Epithelial cell of proximal tubule (primary cell): ENCODE data around the gene SH3BP2. TPM values are rescaled to one million over a fixed set of nuclear protein-coding genes. Genes with fewer than 3 reads are reported as not detected.

Source experiments
- DNase-seq: peaks from one replicate; pipeline ENCODE4 v3.0.0-alpha.2; 2011; ENCODE audit warnings: low read depth
- H3K4me3 ChIP-seq: 2 replicates; pipeline ENCODE4 v1.5.1; 2011; ENCODE audit warnings: low read depth, mild to moderate bottlenecking, low read length
- CTCF ChIP-seq: conservative IDR thresholded peaks from 2 replicates; pipeline ENCODE4 v1.5.1; 2012; ENCODE audit warnings: low read depth, mild to moderate bottlenecking, low read length
- total RNA-seq: library from RNA; depleted of rRNA; stranded (reverse); fragments of >200 nt; gene quantifications from 2 replicates; pipeline ENCODE4 v1.2.3, GENCODE V29; 2015

Gene SH3BP2
- total RNA-seq, 1 donor from 2014 or later, result 53.3 TPM

- TF ChIP-seq CTCF, result no peak
- peak overlapping the region; percentile 33 for H3K4me3 ChIP-seq
- DNase-seq, result no peak
These were observed 8.1 kb downstream of the SH3BP2 start for GRCh38 chr4:2800691-2801596.

- no peak for DNase-seq
- H3K4me3 ChIP-seq, result no peak overlapping the region
- TF ChIP-seq CTCF, result no peak
These were observed 10.0 kb downstream of the SH3BP2 start for GRCh38 chr4:2802618-2803531.

- H3K4me3 ChIP-seq, result no peak overlapping the region
- no peak for TF ChIP-seq CTCF
- DNase-seq, result no peak
These were observed 11.0 kb downstream of the SH3BP2 start for GRCh38 chr4:2803624-2804448.

GRCh38 chr4:2804449-2804972, 11.6 kb downstream of the SH3BP2 start:
- H3K4me3 ChIP-seq, result no peak overlapping the region
- no peak for TF ChIP-seq CTCF
- DNase-seq, result no peak

GRCh38 chr4:2804973-2805501, 12.2 kb downstream of the SH3BP2 start:
- no peak overlapping the region for H3K4me3 ChIP-seq
- DNase-seq, result no peak
- TF ChIP-seq CTCF, result no peak
